Muscle layer of duodenum (tissue), 2 donors: ENCODE measurements around the gene SH3RF3.
"Not testable (repeated sequence)": the region's sequence is repeated elsewhere in the genome, so short reads cannot be mapped to it uniquely, and the experiment has no call there.

ENCODE experiments used
- H3K27ac ChIP-seq: one replicate; pipeline ENCODE4 v1.7.0; 2013; ENCODE audit warnings: mild to moderate bottlenecking, low read length
- H3K27me3 ChIP-seq: one replicate; pipeline ENCODE4 v1.7.0; 2013; ENCODE audit warnings: low read depth, mild to moderate bottlenecking, control low read depth, low read length
- H3K36me3 ChIP-seq, 2 donors: one replicate each; pipeline ENCODE4 v1.7.0; 2013; ENCODE audit warnings: low read length in 2 of 2, control low read depth in 1 of 2, mild to moderate bottlenecking in 1 of 2; ENCODE audit not compliant: insufficient read depth in 2 of 2, control insufficient read depth in 1 of 2
- H3K4me1 ChIP-seq, 2 donors: one replicate each; pipeline ENCODE4 v1.7.0; 2013; ENCODE audit warnings: low read length in 2 of 2, mild to moderate bottlenecking in 2 of 2, control low read depth in 1 of 2, moderate library complexity in 1 of 2; ENCODE audit not compliant: insufficient read depth in 2 of 2, control insufficient read depth in 1 of 2
- H3K4me3 ChIP-seq, 2 donors: one replicate each; pipeline ENCODE4 v1.7.0; 2013; ENCODE audit warnings: low read length in 2 of 2, low read depth in 1 of 2, mild to moderate bottlenecking in 1 of 2
- H3K9me3 ChIP-seq, 2 donors: one replicate each; pipeline ENCODE4 v1.7.0; 2013; ENCODE audit warnings: low read length in 2 of 2, control low read depth in 1 of 2, mild to moderate bottlenecking in 1 of 2; ENCODE audit not compliant: control insufficient read depth in 1 of 2
- donor health status: healthy.

Gene SH3RF3

DNA sequence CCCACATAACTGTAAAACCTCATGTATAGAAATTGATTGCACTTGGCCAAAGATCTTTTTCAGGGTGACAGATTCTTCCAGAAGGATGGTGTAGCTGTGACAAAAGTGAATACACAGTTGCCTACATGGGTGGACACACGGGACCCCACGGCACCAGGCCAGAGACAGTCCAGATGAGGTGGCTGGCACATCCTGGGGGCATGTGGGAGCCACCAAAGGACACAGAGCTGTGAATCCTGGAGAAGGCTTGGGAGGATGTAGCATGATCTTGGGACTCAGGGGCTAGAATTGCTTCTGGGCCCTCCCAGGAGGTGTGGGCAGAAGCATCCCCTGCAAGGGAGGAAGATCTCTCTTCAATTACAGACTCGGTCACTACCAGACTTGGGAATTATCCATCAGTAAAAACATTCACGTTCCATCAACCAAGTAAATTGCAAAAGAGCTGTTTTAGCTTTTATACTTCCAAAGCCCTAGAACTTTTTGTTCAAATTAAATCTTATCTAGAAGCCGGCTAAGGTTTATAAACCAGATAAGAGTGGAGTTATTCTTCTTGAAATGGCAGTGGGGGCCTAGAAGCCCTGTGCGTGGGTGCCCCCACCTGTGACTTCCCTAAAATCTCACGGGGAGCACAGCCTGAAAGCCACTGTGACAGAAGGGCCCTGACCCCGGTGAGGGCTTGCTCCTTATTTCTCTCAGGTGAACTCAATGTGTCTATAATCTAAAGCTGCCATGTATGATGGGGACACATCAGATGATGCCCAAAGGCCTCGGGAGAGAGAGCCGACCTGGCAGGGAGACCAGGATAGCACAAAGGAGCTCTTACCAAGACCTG lies 403.1 kb downstream of the SH3RF3 start:
- no peaks in the 10 kb centered on the region for H3K27me3 ChIP-seq
- peaks cover 0 to 16% of the 10 kb centered on the region in 2 donors for H3K4me1 ChIP-seq
- no peaks in the 10 kb centered on the region for H3K9me3 ChIP-seq
- H3K27ac ChIP-seq, result no peak overlapping the region
- no peak overlapping the region for H3K4me3 ChIP-seq
- H3K36me3 ChIP-seq, result no peaks in the 10 kb centered on the region

DNA sequence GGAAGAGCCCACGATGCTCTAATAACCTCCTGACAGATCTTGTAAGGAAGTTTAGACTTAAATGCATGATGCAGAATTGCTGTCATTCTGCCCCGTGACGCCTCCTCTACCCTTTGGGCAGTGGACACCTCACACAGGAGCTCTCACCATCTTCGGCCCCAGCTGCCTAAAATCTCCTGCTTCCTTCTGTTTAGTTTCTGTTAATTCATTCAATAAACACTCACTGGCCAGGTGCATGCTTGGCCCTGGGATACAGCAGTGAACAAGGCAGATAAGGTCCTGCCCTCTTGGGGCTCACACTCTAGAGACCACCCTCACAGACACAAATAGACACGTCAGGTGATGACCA lies 403.7 kb downstream of the SH3RF3 start:
- H3K9me3 ChIP-seq, result no peaks in the 10 kb centered on the region
- no peak overlapping the region for H3K4me3 ChIP-seq
- no peaks in the 10 kb centered on the region for H3K27me3 ChIP-seq
- no peaks in the 10 kb centered on the region for H3K36me3 ChIP-seq
- no peak overlapping the region for H3K27ac ChIP-seq
- H3K4me1 ChIP-seq, result peaks cover 0 to 16% of the 10 kb centered on the region in 2 donors

DNA sequence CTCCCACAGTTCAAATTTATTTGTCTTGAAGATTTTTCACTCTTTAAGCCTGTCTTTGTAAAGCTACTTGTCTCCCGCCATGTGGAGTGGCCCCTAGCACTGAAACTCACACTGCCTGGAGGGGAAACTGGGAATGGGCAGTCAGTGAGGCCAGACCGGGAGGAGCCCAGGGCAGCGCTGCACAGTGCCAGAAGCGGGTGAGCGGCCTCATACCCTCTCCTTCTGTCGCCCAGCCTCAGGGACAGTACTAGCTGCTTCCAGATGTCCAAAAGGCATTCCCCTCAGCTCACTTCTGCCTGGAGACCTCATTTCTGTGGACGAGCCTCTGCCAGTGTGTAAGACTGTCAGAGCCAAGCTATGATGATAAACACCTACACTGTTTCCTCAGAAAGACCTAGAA lies 404.8 kb downstream of the SH3RF3 start:
- Histone ChIP-seq H3K9me3 (no peaks in the 10 kb centered on the region), H3K36me3 (no peaks in the 10 kb centered on the region), H3K4me3 (no peak overlapping the region), H3K4me1 (peaks cover 0 to 15% of the 10 kb centered on the region in 2 donors), H3K27ac (no peak overlapping the region), H3K27me3 (no peaks in the 10 kb centered on the region)

DNA sequence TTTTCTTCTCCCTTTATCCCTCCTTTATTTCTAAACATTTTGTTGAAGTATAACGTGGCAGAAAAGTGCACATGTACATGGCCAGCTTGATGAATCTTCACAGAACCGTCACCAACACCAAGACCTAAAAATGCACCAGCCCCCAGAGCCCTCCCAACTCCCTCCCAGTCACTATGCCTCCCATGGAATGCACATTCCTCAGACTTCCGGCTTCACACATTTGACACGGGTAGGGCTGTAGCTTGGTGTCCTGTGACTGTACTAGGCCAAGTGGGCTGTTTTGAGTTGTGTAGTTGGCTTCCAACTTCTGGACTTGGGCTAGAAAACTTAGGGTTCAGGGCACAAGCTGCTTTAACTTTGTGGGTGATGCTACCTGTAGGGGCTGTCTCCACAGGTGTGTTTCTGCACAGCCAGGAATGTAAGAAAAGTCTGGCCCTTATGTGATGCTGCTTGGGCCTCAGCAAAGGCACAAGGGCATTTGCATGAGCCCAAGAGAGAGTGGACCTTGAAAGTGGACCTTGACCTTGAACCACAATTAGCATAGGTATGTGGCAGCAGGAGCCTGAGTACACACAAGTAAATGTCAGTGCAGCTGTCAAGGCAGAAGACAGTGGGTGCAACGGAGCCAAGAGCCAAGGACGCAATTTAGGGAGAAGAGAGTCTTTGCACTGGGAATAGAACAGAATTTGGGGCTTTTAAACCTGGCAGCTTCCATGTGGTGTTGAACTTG lies 406.4 kb downstream of the SH3RF3 start:
- no peak overlapping the region for H3K4me3 ChIP-seq
- H3K36me3 ChIP-seq, result no peaks in the 10 kb centered on the region
- H3K4me1 ChIP-seq, result peaks cover 0 to 9% of the 10 kb centered on the region in 2 donors
- no peaks in the 10 kb centered on the region for H3K9me3 ChIP-seq
- no peaks in the 10 kb centered on the region for H3K27me3 ChIP-seq
- H3K27ac ChIP-seq, result no peak overlapping the region

DNA sequence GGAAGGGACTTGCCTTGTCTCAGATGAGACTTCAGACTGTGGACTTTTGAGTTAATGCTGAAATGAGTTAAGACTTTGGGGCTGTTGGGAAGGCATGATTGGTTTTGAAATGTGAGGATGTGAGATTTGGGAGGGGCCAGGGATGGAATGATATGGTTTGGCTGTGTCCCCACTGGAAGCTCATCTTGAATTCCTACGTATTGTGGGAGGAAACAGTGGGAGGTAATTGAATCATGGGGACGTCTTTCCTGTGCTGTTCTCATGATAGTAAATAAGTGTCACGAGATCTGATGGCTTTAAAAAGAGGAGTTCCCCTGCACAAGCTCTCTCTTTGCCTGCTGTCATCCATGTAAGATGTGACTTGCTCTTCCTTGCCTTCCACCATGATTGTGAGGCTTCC lies 407.6 kb downstream of the SH3RF3 start:
- H3K9me3 ChIP-seq, H3K36me3 ChIP-seq, H3K27me3 ChIP-seq, H3K4me3 ChIP-seq, H3K27ac ChIP-seq, H3K4me1 ChIP-seq: not testable (repeated sequence)

DNA sequence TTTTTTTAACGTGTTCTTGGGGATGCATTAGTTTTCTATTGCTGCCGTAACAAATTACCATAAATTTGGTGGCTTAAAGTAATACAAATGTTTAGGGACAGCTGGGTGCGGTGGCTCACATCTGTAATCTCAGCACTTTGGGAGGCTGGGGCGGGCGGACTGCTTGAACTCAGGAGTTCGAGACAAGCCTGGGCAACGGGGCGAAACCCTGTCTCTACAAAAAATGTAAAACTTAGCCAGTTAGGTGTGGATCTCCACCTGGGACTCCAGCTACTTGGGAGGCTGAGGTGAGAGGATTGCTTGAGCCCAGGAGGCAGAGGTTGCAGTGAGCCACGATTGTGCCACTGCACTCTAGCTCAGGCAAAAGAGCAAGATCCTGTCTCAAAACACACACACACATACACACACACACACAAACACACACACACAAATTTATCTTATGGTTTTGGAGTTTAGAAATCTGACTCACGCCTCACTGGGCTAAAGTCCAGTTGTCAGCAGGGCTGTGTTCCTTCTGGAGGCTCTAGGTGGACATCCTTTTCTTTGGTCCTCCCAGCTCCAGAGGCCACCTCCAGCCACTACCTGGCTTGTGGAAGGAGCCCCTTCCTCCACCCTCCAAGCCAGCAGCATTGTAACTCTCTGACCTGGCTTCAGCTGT lies 408.7 kb downstream of the SH3RF3 start:
- no peak overlapping the region for H3K4me3 ChIP-seq
- no peaks in the 10 kb centered on the region for H3K9me3 ChIP-seq

DNA sequence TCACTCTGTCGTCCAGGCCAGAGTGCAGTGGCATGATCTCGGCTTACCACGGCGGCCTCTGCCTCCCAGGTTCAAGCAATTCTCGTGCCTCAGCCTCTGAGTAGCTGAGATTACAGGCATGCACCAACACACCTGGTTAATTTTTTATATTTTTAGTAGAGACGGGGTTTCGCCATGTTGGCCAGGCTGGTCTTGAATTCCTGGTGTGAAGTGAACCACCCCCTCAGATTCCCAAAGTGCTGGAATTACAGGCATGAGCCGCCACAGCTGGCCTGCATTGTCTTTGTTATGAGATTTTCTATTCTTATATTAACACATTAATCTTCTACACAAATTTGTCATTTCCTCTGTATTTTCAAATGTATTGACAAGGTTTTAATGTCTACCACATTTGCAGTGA lies 409.5 kb downstream of the SH3RF3 start:
- Histone ChIP-seq H3K4me1 (peaks cover 0 to 6% of the 10 kb centered on the region in 2 donors), H3K4me3 (no peak overlapping the region), H3K36me3 (no peaks in the 10 kb centered on the region)

More for the DNA sequence above, 408.7 kb downstream of the SH3RF3 start:
- Histone ChIP-seq H3K36me3 (no peaks in the 10 kb centered on the region), H3K27me3 (no peaks in the 10 kb centered on the region), H3K4me1 (peaks cover 0 to 6% of the 10 kb centered on the region in 2 donors), H3K27ac (no peak overlapping the region)

DNA sequence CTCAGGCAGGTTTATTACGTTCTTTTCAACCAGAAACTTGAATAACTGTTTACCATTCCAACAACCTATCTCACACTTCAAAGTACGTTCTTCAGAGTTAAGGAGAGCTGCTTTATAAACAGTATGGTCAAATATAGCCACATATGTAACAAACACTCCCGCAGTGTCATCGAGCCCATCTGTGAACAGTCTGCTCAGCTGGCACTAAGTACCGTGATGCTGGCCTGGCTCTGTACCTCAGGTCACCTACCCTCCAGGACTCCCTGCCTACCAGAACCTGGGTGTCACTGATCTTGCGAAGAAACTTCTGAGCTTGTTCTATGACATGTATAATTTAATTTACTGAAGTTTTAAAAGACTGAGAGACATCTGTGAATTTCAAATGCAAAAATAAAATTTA lies 413.4 kb downstream of the SH3RF3 start:
- Histone ChIP-seq H3K36me3 (peaks cover 3% of the 10 kb centered on the region in 2 donors), H3K4me3 (no peak overlapping the region), H3K9me3 (no peaks in the 10 kb centered on the region), H3K27ac (no peak overlapping the region), H3K4me1 (no peaks in the 10 kb centered on the region), H3K27me3 (no peaks in the 10 kb centered on the region)

More for the DNA sequence above, 409.5 kb downstream of the SH3RF3 start:
- H3K27me3 ChIP-seq, result no peaks in the 10 kb centered on the region
- H3K27ac ChIP-seq, result no peak overlapping the region
- no peaks in the 10 kb centered on the region for H3K9me3 ChIP-seq

DNA sequence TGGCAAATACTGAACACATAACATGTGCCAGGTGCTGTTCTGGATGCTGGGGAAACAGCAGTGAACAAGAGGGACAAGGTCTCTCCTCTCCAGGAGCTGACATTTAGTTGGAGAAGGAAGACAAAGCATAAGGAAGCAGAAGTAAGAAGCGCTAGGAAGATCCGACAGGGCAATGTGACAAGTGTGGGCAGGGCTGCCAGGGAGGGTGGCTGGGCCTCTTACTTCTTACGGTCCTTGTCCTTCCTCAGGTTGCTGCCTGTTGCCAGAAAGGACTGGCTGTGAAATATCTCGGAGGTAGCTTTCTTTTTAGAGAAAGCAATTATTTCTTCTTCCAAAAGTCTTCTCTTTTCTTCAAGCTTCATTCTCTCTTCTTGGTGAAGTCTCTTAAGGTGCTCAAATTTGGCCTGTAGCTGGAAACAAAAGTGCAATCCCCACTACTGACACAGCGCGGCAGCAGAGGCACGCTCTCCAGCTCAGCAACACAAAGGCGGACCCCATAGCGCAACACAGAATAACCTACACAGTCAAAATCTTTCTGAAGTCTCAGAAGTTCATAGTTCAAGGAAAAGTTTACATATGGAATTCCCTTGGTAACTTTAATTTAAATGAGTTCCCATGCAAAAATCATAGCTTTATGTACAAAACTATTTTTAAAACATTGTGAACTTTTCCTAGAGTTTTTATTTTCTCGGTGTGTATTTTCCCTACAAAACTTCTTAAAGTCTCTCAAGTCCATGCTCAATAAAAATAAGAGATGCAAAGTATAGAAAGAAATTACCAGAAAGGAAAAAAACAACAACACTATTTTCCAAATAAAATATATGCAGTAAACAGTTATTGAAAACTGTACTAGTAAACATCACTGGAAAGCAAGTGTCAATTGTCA lies 417.1 kb downstream of the SH3RF3 start:
- Histone ChIP-seq H3K36me3 (peaks cover 3% of the 10 kb centered on the region in 2 donors), H3K4me3 (no peak overlapping the region), H3K27me3 (no peaks in the 10 kb centered on the region), H3K9me3 (no peaks in the 10 kb centered on the region), H3K27ac (no peak overlapping the region), H3K4me1 (no peaks in the 10 kb centered on the region)

DNA sequence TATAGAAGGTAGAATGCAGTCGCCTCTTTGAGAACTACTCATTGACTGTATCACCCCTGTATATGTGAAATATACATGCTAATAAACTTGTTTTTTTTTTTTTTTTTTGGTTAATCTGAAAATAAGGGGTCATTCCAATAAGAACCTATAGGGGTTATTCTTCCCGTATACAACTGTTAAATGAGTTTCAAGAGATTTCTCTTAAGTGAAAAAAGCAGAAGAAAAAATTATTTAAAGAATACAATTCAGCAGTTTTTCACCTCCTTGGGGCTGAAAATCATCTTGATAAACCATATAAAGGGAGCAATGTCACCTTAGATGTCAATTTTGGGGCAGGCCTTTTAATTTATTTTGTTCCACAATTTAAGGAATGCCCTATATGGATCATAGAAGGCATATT lies 418.3 kb downstream of the SH3RF3 start:
- Histone ChIP-seq H3K4me1 (no peaks in the 10 kb centered on the region), H3K4me3 (no peak overlapping the region), H3K36me3 (peaks cover 3% of the 10 kb centered on the region in 2 donors), H3K27me3 (no peaks in the 10 kb centered on the region), H3K27ac (no peak overlapping the region), H3K9me3 (no peaks in the 10 kb centered on the region)
